ENCODE results near the gene ANXA8. TPM values are rescaled to one million over a fixed set of nuclear protein-coding genes. Genes with fewer than 3 reads are reported as not detected.

ANXA8 gene
- total RNA-seq, 1 experiment from 2014 or later = 172 TPM

GRCh38 chr10:47457826-47458225 is 26.1 kb downstream of the ANXA8 start:
- Histone ChIP-seq H3K27ac (peak overlapping the region; percentile 34), H2AFZ (no peak overlapping the region), H3K9me2 (ENCODE audit: insufficient read depth) (no peaks in the 10 kb centered on the region), H3K9me3 (ENCODE audit: insufficient read depth, low read depth) (no peaks in the 10 kb centered on the region), H3F3A (ENCODE audit: insufficient read depth, low read depth) (no peaks in the 10 kb centered on the region; the same call in 1 of the 2 replicates), H3K36me3 (ENCODE audit: low read depth) (no peaks in the 10 kb centered on the region), H3K27me3 (ENCODE audit: insufficient read depth, low read depth) (no peaks in the 10 kb centered on the region), H3K4me2 (peak overlapping the region; percentile 42), H3K4me3 (no peak overlapping the region), H3K4me1 (replicated peaks; ENCODE audit: insufficient read depth) (peaks cover 28% of the 10 kb centered on the region), H3K79me2 (ENCODE audit: low read depth) (no peaks in the 10 kb centered on the region), H4K20me1 (ENCODE audit: insufficient read depth) (no peaks in the 10 kb centered on the region)
- ChIA-PET CTCF (no interaction called here), POLR2A (ENCODE audit: unreplicated experiment) (no interaction called here)
- BruUV-seq (replicated peaks) = no TSS peak
- DNase-seq = no peak
- TF ChIP-seq CTCF (conservative IDR thresholded peaks at IDR 0.05) = no peak
- TF ChIP-seq EZH2 (IDR thresholded peaks at IDR 0.05; ENCODE audit: low read depth) = no peak
- intact Hi-C loops (cut with micrococcal nuclease; ENCODE audit: unreplicated experiment) = no loop called here

GRCh38 chr10:47457528-47457820 is 26.4 kb downstream of the ANXA8 start:
- no TSS peak for BruUV-seq (replicated peaks)
- H3K9me2 ChIP-seq (ENCODE audit: insufficient read depth) = no peaks in the 10 kb centered on the region
- peaks cover 28% of the 10 kb centered on the region for H3K4me1 ChIP-seq (replicated peaks; ENCODE audit: insufficient read depth)
- H3F3A ChIP-seq (ENCODE audit: insufficient read depth, low read depth) = no peaks in the 10 kb centered on the region; the same call in 1 of the 2 replicates
- no peaks in the 10 kb centered on the region for H3K79me2 ChIP-seq (ENCODE audit: low read depth)
- intact Hi-C loops (cut with micrococcal nuclease; ENCODE audit: unreplicated experiment) = no loop called here
- CTCF ChIA-PET = no interaction called here
- no peaks in the 10 kb centered on the region for H3K9me3 ChIP-seq (ENCODE audit: insufficient read depth, low read depth)
- H2AFZ ChIP-seq = no peak overlapping the region
- H3K4me2 ChIP-seq = no peak overlapping the region
- H3K27me3 ChIP-seq (ENCODE audit: insufficient read depth, low read depth) = no peaks in the 10 kb centered on the region
- DNase-seq = no peak
- no peaks in the 10 kb centered on the region for H4K20me1 ChIP-seq (ENCODE audit: insufficient read depth)
- POLR2A ChIA-PET (ENCODE audit: unreplicated experiment) = no interaction called here
- no peak overlapping the region for H3K27ac ChIP-seq
- H3K36me3 ChIP-seq (ENCODE audit: low read depth) = no peaks in the 10 kb centered on the region
- no peak for TF ChIP-seq EZH2 (IDR thresholded peaks at IDR 0.05; ENCODE audit: low read depth)
- TF ChIP-seq CTCF (conservative IDR thresholded peaks at IDR 0.05) = no peak
- no peak overlapping the region for H3K4me3 ChIP-seq

- Histone ChIP-seq H3K4me1 (replicated peaks; ENCODE audit: insufficient read depth) (peaks cover 24% of the 10 kb centered on the region), H3K9me2 (ENCODE audit: insufficient read depth) (no peaks in the 10 kb centered on the region), H3K9me3 (ENCODE audit: insufficient read depth, low read depth) (no peaks in the 10 kb centered on the region), H3K4me3 (no peak overlapping the region), H3K36me3 (ENCODE audit: low read depth) (no peaks in the 10 kb centered on the region), H2AFZ (no peak overlapping the region), H3K79me2 (ENCODE audit: low read depth) (no peaks in the 10 kb centered on the region), H3K27ac (no peak overlapping the region), H4K20me1 (ENCODE audit: insufficient read depth) (no peaks in the 10 kb centered on the region), H3K4me2 (no peak overlapping the region), H3K27me3 (ENCODE audit: insufficient read depth, low read depth) (no peaks in the 10 kb centered on the region), H3F3A (ENCODE audit: insufficient read depth, low read depth) (no peaks in the 10 kb centered on the region; the same call in 1 of the 2 replicates)
- POLR2A ChIA-PET (ENCODE audit: unreplicated experiment) = no interaction called here
- TF ChIP-seq CTCF (conservative IDR thresholded peaks at IDR 0.05) (no peak), EZH2 (IDR thresholded peaks at IDR 0.05; ENCODE audit: low read depth) (no peak)
- no TSS peak for BruUV-seq (replicated peaks)
- intact Hi-C loops (cut with micrococcal nuclease; ENCODE audit: unreplicated experiment) = no loop called here
- no peak for DNase-seq
- CTCF ChIA-PET = no interaction called here
Measured at GRCh38 chr10:47456794-47457527, 27.0 kb downstream of the ANXA8 start.

All from PC-9 (cell line).